ENCODE measurements around the gene CDC6.

Gene CDC6

GRCh38 chr17:40352237-40352778 lies 64.6 kb downstream of the CDC6 start:
- peaks cover 49% of the 10 kb centered on the region; the same call in 1 of the 2 replicates for H3K36me3 ChIP-seq (ENCODE audit: insufficient read depth, low read length)
- peaks cover 24% of the 10 kb centered on the region for H3K79me2 ChIP-seq (ENCODE audit: insufficient read depth, low read length)
- no peak overlapping the region for H3K4me3 ChIP-seq (ENCODE audit: low read length, poor library complexity, severe bottlenecking)
- no peaks in the 10 kb centered on the region for H4K20me1 ChIP-seq (ENCODE audit: insufficient read depth, low read length, poor library complexity, severe bottlenecking)
- TF ChIP-seq EZH2phosphoT487 (IDR thresholded peaks at IDR 0.05; ENCODE audit: borderline replicate concordance) (no peak), CTCF (conservative IDR thresholded peaks at IDR 0.05; ENCODE audit: low read length) (no peak)
- no peaks in the 10 kb centered on the region for H3F3A ChIP-seq (ENCODE audit: low read depth)
- H2AFZ ChIP-seq (ENCODE audit: low read length): no peak overlapping the region
- no peaks in the 10 kb centered on the region for H3K27me3 ChIP-seq (ENCODE audit: insufficient read depth, low read length, poor library complexity, severe bottlenecking)
- H3K9me3 ChIP-seq (ENCODE audit: insufficient read depth, low read depth, low read length): no peaks in the 10 kb centered on the region
- peaks cover 12% of the 10 kb centered on the region for H3K4me1 ChIP-seq (ENCODE audit: insufficient read depth, low read length, poor library complexity, severe bottlenecking)
- H3K4me2 ChIP-seq (ENCODE audit: low read depth, low read length, poor library complexity, severe bottlenecking): no peak overlapping the region
- no peak overlapping the region for H3K9ac ChIP-seq (ENCODE audit: low read depth, low read length, poor library complexity, severe bottlenecking)
- no peaks in the 10 kb centered on the region for H3K9me2 ChIP-seq (replicated peaks; ENCODE audit: low read depth, low read length)

GRCh38 chr17:40352779-40353394 lies 65.2 kb downstream of the CDC6 start:
- Histone ChIP-seq H3K4me2 (ENCODE audit: low read depth, low read length, poor library complexity, severe bottlenecking) (no peak overlapping the region), H3K79me2 (ENCODE audit: insufficient read depth, low read length) (peaks cover 18% of the 10 kb centered on the region; the same call in 1 of the 2 replicates), H4K20me1 (ENCODE audit: insufficient read depth, low read length, poor library complexity, severe bottlenecking) (no peaks in the 10 kb centered on the region), H3K4me3 (ENCODE audit: low read length, poor library complexity, severe bottlenecking) (no peak overlapping the region), H2AFZ (ENCODE audit: low read length) (no peak overlapping the region), H3K27me3 (ENCODE audit: insufficient read depth, low read length, poor library complexity, severe bottlenecking) (no peaks in the 10 kb centered on the region), H3K4me1 (ENCODE audit: insufficient read depth, low read length, poor library complexity, severe bottlenecking) (peaks cover 7% of the 10 kb centered on the region), H3K9me3 (ENCODE audit: insufficient read depth, low read depth, low read length) (no peaks in the 10 kb centered on the region), H3K36me3 (ENCODE audit: insufficient read depth, low read length) (peaks cover 49% of the 10 kb centered on the region; the same call in 1 of the 2 replicates), H3F3A (ENCODE audit: low read depth) (no peaks in the 10 kb centered on the region), H3K9me2 (replicated peaks; ENCODE audit: low read depth, low read length) (no peaks in the 10 kb centered on the region), H3K9ac (ENCODE audit: low read depth, low read length, poor library complexity, severe bottlenecking) (no peak overlapping the region)
- TF ChIP-seq EZH2phosphoT487 (IDR thresholded peaks at IDR 0.05; ENCODE audit: borderline replicate concordance) (no peak), CTCF (conservative IDR thresholded peaks at IDR 0.05; ENCODE audit: low read length) (no peak)
